ENCODE results near the gene RANBP1. TPM values are rescaled to one million over a fixed set of nuclear protein-coding genes. Genes with fewer than 3 reads are reported as not detected.

The RANBP1 gene
- total and polyA plus RNA-seq, 9 of the 15 experiments (the other 6 are each of a cell fraction or from before 2014, with no cell fraction given), result 162 to 2,891 (median 1,289) TPM

GRCh38 chr22:20117633-20118299 is 1.9 kb downstream of the RANBP1 start (continued):
- no peak for TF ChIP-seq MTA1 (IDR thresholded peaks at IDR 0.05; ENCODE audit: borderline replicate concordance)
- TF ChIP-seq SUPT5H (IDR thresholded peaks at IDR 0.05), result peak; percentile 79
- TF ChIP-seq ZKSCAN8 (CRISPR knock-in tag; IDR thresholded peaks at IDR 0.05), result no peak
- peak; percentile 78 for TF ChIP-seq CHD4 (IDR thresholded peaks at IDR 0.05; ENCODE audit: insufficient read depth, insufficient replicate concordance, low read depth, low read length, poor library complexity, severe bottlenecking)
- TF ChIP-seq TAF1 (IDR thresholded peaks at IDR 0.05; ENCODE audit: control insufficient read depth, extremely low read depth, insufficient read depth, low read length, severe bottlenecking), result no peak
- TF ChIP-seq ZNF445 (CRISPR knock-in tag; IDR thresholded peaks at IDR 0.05; ENCODE audit: low read depth), result no peak
- peak; percentile 84 for TF ChIP-seq ZC3H11A (IDR thresholded peaks at IDR 0.05; ENCODE audit: low read depth, low read length)
- no peak for TF ChIP-seq ATF6 (CRISPR knock-in tag; IDR thresholded peaks at IDR 0.05)
- TF ChIP-seq MAX (CRISPR knock-in tag; IDR thresholded peaks at IDR 0.05), result no peak
- no peak for TF ChIP-seq MED1 (CRISPR knock-in tag; IDR thresholded peaks at IDR 0.05; ENCODE audit: borderline replicate concordance)
- TF ChIP-seq CC2D1A (IDR thresholded peaks at IDR 0.05), result peak; percentile 29; the same call in 1 of the 2 replicates
- peak; percentile 52 for TF ChIP-seq MXI1 (IDR thresholded peaks at IDR 0.05; ENCODE audit: low read depth, low read length)
- TF ChIP-seq MXD1 (CRISPR knock-in tag; IDR thresholded peaks at IDR 0.05; ENCODE audit: borderline replicate concordance, poor library complexity, severe bottlenecking), result peak; percentile 90
- no peak for TF ChIP-seq PTRF (tag; IDR thresholded peaks at IDR 0.05)
- TF ChIP-seq REST (IDR thresholded peaks at IDR 0.05; ENCODE audit: borderline replicate concordance), result no peak
- peak; percentile 68; the same call in 1 of the 2 replicates for TF ChIP-seq REST (CRISPR knock-in tag; IDR thresholded peaks at IDR 0.05; ENCODE audit: low read depth)
- TF ChIP-seq ZNF830 (CRISPR knock-in tag; IDR thresholded peaks at IDR 0.05), result no peak
- TF ChIP-seq ZNF124 (CRISPR knock-in tag; IDR thresholded peaks at IDR 0.05), result no peak

Data from K562 (cell line).